Measurements from ENCODE around the gene BAX.
A peak's percentile ranks its signal among the peaks of the same experiment; 100 is the strongest.

BAX gene

DNA sequence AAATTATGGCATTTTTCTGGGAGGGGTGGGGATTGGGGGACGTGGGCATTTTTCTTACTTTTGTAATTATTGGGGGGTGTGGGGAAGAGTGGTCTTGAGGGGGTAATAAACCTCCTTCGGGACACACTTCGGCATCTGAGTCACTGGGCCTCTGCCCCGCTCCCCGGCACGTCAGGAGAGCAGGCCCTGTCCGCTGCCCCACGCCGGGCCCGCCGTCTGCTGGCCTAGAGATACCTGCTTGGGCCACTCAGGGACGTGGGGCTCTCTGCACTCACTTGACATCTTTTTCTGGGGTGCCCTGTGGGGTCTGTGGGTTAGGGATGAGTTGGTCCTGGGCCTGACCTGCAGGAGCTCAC, 7.0 kb downstream of the BAX start:
- peak; percentile 25 for DNase-seq

- peak; percentile 49 for DNase-seq
Observed at GRCh38 chr19:48962029-48962848, 7.6 kb downstream of the BAX start.

DNA sequence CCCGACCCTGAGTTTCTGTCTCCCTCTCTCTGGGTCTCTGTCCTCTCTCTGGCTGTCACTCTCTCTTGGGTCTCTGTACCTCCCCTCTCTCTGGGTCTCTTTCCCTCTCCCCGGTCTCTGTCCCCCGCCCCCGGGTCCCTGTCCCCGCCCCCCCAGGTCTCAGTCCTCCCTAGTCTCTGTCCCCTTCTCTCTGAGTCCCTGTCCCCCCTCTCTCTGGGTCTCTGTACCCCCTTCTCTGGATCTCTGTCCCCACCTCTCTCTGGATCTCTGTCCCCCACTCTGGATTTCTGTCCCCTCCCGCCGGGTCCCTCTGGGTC, 8.1 kb downstream of the BAX start:
- DNase-seq, result no peak

DNA sequence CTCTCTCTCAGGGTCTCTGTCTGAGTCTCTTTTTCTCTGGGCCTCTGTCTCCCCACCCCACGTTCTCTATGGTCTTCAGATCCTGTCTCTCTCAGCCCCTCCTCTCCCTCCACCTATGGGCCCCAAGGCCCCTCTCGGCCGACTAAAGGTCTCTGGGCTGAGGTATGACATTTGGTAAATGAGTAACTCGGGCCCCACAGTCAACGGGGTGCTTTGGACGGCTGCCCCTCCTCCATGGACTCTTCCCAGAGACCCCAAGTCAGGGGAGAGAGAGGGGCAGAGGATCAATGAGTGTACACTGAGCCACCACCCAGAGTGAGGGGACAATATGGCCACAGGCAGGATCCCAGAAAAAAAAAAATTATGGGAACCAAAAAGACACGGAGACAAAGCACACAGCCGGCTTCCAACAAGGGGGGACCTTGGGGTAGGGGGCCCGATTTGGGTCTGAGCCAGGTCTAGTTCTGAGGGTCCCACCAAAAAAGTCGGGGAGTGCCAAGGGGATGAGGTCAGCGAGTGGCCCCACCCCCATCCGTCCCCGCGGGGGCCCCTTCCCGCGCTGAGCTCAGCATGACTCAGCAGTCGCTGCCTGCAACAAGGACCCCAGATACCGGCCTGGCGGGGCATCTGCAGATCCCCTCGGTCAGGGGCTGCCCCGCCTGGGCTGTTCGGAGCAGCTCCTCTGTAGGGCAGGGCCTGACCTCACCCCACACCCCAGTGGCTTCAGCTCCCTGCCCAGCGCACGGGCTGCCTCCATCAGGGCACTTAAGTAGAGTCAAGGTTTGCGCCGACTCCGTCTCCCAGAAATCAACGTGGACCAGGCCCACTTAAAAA, 8.9 kb downstream of the BAX start:
- DNase-seq, result peak; percentile 79

DNA sequence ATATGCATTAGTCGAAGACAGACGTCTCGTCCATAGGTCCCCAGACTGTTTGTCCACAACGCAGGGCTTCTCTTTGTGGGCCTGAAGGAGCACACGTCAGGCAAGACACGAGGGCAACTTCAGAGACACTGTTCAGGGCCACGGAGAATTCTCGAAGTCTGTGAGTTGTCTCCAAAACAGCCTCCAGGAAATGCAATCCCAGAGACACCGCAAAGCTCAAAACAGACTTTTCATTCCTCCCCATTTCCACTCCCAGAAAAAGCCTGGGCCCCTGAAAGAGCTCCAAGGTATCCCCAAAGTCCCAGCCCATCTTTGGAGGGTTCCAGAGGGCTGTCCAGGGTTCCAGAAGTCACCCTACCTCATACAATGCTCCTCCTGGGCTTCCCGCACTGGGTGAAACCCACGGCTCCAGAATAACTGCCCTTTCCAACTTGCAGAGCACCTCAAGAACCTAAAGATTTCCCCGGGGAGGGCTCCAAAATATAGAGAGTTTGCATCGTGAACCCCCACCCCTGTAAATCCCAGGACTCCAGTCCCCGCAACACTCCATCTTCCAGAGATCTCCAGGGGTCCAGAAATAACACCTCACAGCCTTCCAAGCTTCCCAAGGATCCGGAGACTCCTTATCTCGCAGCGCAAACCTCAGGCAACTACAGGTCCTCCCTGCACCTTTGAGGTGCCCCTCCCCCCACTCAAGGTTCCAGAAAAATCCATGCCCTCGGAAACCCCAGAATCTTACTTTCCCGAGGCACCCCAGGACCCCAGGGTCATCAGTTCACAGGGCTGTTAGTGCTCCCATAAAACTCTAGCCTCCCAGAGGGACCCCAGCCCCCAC, 9.7 kb downstream of the BAX start:
- DNase-seq, result peak; percentile 75

- DNase-seq, result peak; percentile 97
Observed at GRCh38 chr19:48965040-48965805, 10.5 kb downstream of the BAX start, which contains the start of gene FTL. FTL (plus strand) TSS chr19:48965309; CDS start chr19:48965508, 199 bp downstream.

GRCh38 chr19:48965806-48966540, 11.3 kb downstream of the BAX start:
- DNase-seq, result no peak

GRCh38 chr19:48966541-48967345, 12.1 kb downstream of the BAX start:
- DNase-seq, result no peak

- DNase-seq, result no peak
Observed at GRCh38 chr19:48967346-48968178, 12.9 kb downstream of the BAX start.

DNA sequence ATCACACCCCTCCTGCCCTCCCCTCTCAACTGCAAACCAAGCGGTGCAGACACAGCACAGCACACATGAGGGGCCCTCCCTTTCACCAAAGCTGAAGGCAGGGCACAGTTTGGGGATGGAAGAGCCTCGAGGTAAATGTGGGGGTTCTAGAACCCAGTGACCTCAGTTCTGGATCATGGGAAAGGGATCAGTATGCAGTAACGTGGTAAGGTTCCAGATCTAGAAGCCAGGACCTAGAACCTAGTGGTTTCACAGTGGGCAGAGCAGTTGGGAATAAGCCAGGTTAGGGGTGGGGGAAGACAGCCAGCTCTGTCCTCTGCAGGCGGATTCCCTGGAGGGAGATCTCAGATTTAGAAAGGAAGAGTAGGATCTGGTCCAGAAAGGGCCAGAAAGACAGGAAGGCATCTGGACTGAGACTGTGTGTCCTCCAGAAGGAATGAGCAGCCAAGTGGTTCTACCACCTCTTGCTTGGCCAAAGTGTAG, 13.5 kb downstream of the BAX start:
- DNase-seq, result no peak

DNA sequence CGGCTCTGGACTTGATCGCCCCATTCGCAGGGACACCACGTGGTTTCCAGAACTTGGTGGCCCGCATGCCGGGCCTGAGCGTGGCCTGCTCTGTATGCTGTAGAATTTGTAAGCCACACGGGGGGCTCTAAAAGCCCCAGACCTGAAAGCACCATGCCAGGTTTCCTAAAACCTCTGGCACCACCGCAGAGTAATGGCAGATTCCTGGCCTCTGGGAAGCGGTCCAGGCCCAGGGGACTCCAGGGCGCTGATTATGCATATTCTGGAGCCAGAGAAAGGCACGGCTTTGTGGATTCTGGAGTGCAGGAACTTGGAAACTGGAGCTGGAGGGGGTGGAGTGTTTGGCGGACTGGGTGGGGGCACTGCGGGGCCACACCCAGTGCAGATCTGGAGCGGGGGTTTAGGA, 14.1 kb downstream of the BAX start:
- no peak for DNase-seq

GRCh38 chr19:48969276-48970138, 14.8 kb downstream of the BAX start:
- no peak for DNase-seq

GRCh38 chr19:48970139-48970766, 15.6 kb downstream of the BAX start:
- DNase-seq, result no peak

- DNase-seq, result peak; percentile 69
Observed at GRCh38 chr19:48970923-48971395, 16.3 kb downstream of the BAX start.

DNA sequence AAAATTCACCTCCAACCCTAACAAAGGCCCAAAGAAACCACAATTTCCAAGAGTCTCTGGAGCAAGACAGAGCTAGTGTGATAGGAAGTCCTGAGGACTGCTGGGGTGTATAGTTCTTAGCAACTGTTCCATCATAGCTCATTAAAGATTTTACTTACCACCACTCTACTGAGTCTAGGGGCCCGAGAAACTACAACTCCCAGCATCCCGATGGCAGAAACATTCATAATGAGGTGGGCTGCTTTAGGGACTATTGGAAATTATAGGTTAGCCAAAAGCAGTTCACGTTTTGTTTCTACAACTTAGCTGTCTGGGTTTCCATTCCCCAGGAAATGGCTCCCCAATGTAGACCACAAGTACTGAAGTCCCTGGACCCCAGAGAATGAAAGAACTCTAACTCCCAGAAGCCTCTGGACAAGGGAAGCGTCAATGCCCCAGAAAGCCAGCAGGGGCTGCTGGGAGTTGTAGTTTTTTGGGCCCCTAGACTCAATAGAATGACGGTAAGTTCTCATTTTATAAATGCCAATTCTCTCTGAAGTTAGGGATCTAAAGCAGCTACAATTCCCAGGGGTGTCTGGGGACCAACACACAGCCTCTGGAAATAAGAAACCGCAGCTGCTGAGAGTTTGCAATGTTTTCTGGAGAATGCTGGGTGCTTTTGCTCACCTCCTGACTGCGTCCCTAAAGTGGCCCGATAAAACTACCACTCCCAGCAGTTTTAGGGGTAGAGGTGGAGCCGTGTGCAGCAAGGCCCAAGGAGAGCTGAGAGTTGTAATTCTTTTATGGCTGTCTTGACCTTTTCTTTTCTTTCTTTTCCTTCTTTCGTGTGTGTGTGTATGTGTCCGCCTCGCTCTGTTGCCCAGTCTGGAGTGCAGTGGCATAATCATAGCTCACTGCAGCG, 21.5 kb downstream of the BAX start:
- DNase-seq, result no peak

- no peak for DNase-seq
Observed at GRCh38 chr19:48977061-48977460, 22.4 kb downstream of the BAX start.

GRCh38 chr19:48982280-48982679, 27.6 kb downstream of the BAX start:
- DNase-seq, result no peak

Data from right kidney (tissue), 1 donor.